Keratinocyte (primary cell): Measurements from ENCODE around the gene ZNF132. TPM values are rescaled to one million over a fixed set of nuclear protein-coding genes. Genes with fewer than 3 reads are reported as not detected.

Source experiments
- DNase-seq: peaks from one replicate; pipeline ENCODE4 v3.0.0-alpha.2; 2011; ENCODE audit warnings: low read depth, missing footprints, low spot score
- FAIRE-seq: peaks from 2 replicates; lab custom pipeline; 2011; peaks lifted over from hg19 to GRCh38; lab: Jason Lieb, UNC
- H2AFZ ChIP-seq: 2 replicates; pipeline ENCODE4 v1.6.0; 2012; ENCODE audit warnings: low read length, control low read depth, inconsistent platforms; ENCODE audit not compliant: control insufficient read depth
- H3K27ac ChIP-seq: 2 replicates; pipeline ENCODE4 v1.5.1; 2011; ENCODE audit warnings: low read length; ENCODE audit not compliant: control insufficient read depth, insufficient read depth
- H3K27me3 ChIP-seq: 3 replicates; pipeline ENCODE4 v1.6.0; 2011; ENCODE audit warnings: low read length; ENCODE audit not compliant: control insufficient read depth, insufficient read depth; ENCODE audit errors: extremely low read depth
- H3K36me3 ChIP-seq, 2 experiments: 2 replicates in 1 of 2; 3 replicates in 1 of 2; pipeline ENCODE4 v1.5.1; 2011; ENCODE audit warnings: low read length in 2 of 2, mild to moderate bottlenecking in 1 of 2; ENCODE audit not compliant: control insufficient read depth in 2 of 2, insufficient read depth in 2 of 2; ENCODE audit errors: extremely low read depth in 1 of 2
- H3K4me1 ChIP-seq: 3 replicates; pipeline ENCODE4 v1.5.1; 2011; ENCODE audit warnings: low read length; ENCODE audit not compliant: control insufficient read depth, insufficient read depth; ENCODE audit errors: extremely low read depth
- H3K4me2 ChIP-seq: 3 replicates; pipeline ENCODE4 v1.6.0; 2011; ENCODE audit warnings: low read depth, low read length; ENCODE audit not compliant: control insufficient read depth, insufficient read depth; ENCODE audit errors: extremely low read depth
- H3K4me3 ChIP-seq, 3 experiments: fragments of 200-600 bp in 1 of 3; sonication (generic) in 1 of 3; 2 replicates in 2 of 3; 3 replicates in 1 of 3; pipeline ENCODE4 v1.5.1; 2011 to 2016; ENCODE audit warnings: low read length in 3 of 3, mild to moderate bottlenecking in 3 of 3, control low read depth in 2 of 3, inconsistent platforms in 1 of 3, low read depth in 1 of 3, mixed read lengths in 1 of 3, mixed run types in 1 of 3, moderate library complexity in 1 of 3; ENCODE audit not compliant: control insufficient read depth in 2 of 3, insufficient read depth in 2 of 3; ENCODE audit errors: extremely low read depth in 1 of 3
- H3K79me2 ChIP-seq: 2 replicates; pipeline ENCODE4 v1.6.0; 2012; ENCODE audit warnings: low read length; ENCODE audit not compliant: control insufficient read depth, insufficient read depth
- H3K9ac ChIP-seq: 3 replicates; pipeline ENCODE4 v1.6.0; 2011; ENCODE audit warnings: low read length; ENCODE audit not compliant: control insufficient read depth, insufficient read depth; ENCODE audit errors: extremely low read depth
- H3K9me1 ChIP-seq: 3 replicates; pipeline ENCODE4 v1.6.0; 2011; ENCODE audit warnings: low read length; ENCODE audit not compliant: control insufficient read depth, insufficient read depth; ENCODE audit errors: extremely low read depth
- H3K9me3 ChIP-seq: 2 replicates; pipeline ENCODE4 v1.5.1; 2012; ENCODE audit warnings: low read depth, low read length; ENCODE audit not compliant: control insufficient read depth
- H4K20me1 ChIP-seq: 3 replicates; pipeline ENCODE4 v1.6.0; 2011; ENCODE audit warnings: low read length; ENCODE audit not compliant: control insufficient read depth, insufficient read depth; ENCODE audit errors: extremely low read depth
- CTCF ChIP-seq, 3 experiments: IDR thresholded peaks in 1 of 3; conservative IDR thresholded peaks in 1 of 3; optimal IDR thresholded peaks in 1 of 3; 2 replicates in 2 of 3; 3 replicates in 1 of 3; pipeline versions ENCODE3 to v1.5.1; 2011; ENCODE audit warnings: low read length in 3 of 3, mild to moderate bottlenecking in 3 of 3, moderate library complexity in 2 of 3, control low read depth in 1 of 3, inconsistent platforms in 1 of 3; ENCODE audit not compliant: insufficient read depth in 2 of 3; ENCODE audit errors: extremely low read depth in 1 of 3
- EZH2 ChIP-seq: IDR thresholded peaks from one replicate; pipeline ENCODE4 v1.6.1; 2012; ENCODE audit warnings: inconsistent platforms, mild to moderate bottlenecking, low read length, moderate library complexity
- dilution Hi-C: fragments of 300-500 bp; cut with MboI; formaldehyde crosslinking; loops from one replicate; pipeline ENCODE4 v1.7.0; 2020; ENCODE audit warnings: low sequenced_read_pairs; ENCODE audit not compliant: extremely low pct_ligation_motif_present
- polyA plus RNA-seq, 5 experiments: library from polyadenylated mRNA; depleted of rRNA in 3 of 5; stranded (reverse) in 3 of 5; stranded (forward) in 1 of 5; unstranded in 1 of 5; fragments of >200 nt; gene quantifications; 1 replicate in 1 of 5; 2 replicates in 3 of 5; 3 replicates in 1 of 5; pipeline versions ENCODE4 v1.2.1 to v1.2.3, GENCODE V29; 2011 to 2012; ENCODE audit warnings: missing spikeins in 2 of 5, low read depth in 1 of 5, low replicate concordance in 1 of 5

Gene ZNF132
- polyA plus RNA-seq, 1 donor (not counting 4 experiments of a cell fraction or from before 2014, with no cell fraction given), result 1.6 TPM

GRCh38 chr19:58398545-58398944 lies 41.4 kb downstream of the ZNF132 start:
- Histone ChIP-seq H3K36me3 (peaks cover 10 to 11% of the 10 kb centered on the region in 2 experiments), H3K79me2 (peaks cover 7% of the 10 kb centered on the region), H3K9ac (no peak overlapping the region), H3K9me1 (peaks cover 5% of the 10 kb centered on the region), H3K4me2 (no peak overlapping the region), H2AFZ (no peak overlapping the region), H3K4me3 (no peak overlapping the region), H3K27me3 (no peaks in the 10 kb centered on the region), H3K27ac (no peak overlapping the region), H4K20me1 (peaks cover 19% of the 10 kb centered on the region), H3K9me3 (no peaks in the 10 kb centered on the region), H3K4me1 (peaks cover 34% of the 10 kb centered on the region)
- dilution Hi-C loops, result no loop called here
- FAIRE-seq (no peak), DNase-seq (no peak)
- TF ChIP-seq EZH2 (no peak), CTCF (optimal IDR thresholded peaks at IDR 0.05 in 1 of 3, IDR thresholded peaks at IDR 0.05 in 1 of 3, conservative IDR thresholded peaks at IDR 0.05 in 1 of 3; ENCODE audit: extremely low read depth in 1 of 3, insufficient read depth in 2 of 3, low read length in 3 of 3) (no peak)

GRCh38 chr19:58398087-58398486 lies 41.9 kb downstream of the ZNF132 start:
- H3K9me1 ChIP-seq, result peaks cover 5% of the 10 kb centered on the region
- H3K4me3 ChIP-seq, result no peak overlapping the region
- H3K79me2 ChIP-seq, result peaks cover 11% of the 10 kb centered on the region
- peaks cover 21% of the 10 kb centered on the region for H4K20me1 ChIP-seq
- no peak overlapping the region for H3K4me2 ChIP-seq
- peaks cover 12 to 16% of the 10 kb centered on the region in 2 experiments for H3K36me3 ChIP-seq
- H3K4me1 ChIP-seq, result peaks cover 39% of the 10 kb centered on the region
- no peak for TF ChIP-seq CTCF (optimal IDR thresholded peaks at IDR 0.05 in 1 of 3, IDR thresholded peaks at IDR 0.05 in 1 of 3, conservative IDR thresholded peaks at IDR 0.05 in 1 of 3; ENCODE audit: extremely low read depth in 1 of 3, insufficient read depth in 2 of 3, low read length in 3 of 3)
- no peak for TF ChIP-seq EZH2
- H3K9ac ChIP-seq, result no peak overlapping the region
- no peak for FAIRE-seq
- DNase-seq, result no peak
- H2AFZ ChIP-seq, result no peak overlapping the region
- H3K9me3 ChIP-seq, result no peaks in the 10 kb centered on the region
- H3K27me3 ChIP-seq, result no peaks in the 10 kb centered on the region
- dilution Hi-C loops, result no loop called here
- no peak overlapping the region for H3K27ac ChIP-seq
